CD14-positive monocyte (primary cell): ENCODE results near the gene CSF2. TPM values are rescaled to one million over a fixed set of nuclear protein-coding genes. Genes with fewer than 3 reads are reported as not detected.

ENCODE experiments used
- DNase-seq, 3 donors: peaks; one replicate each; pipeline ENCODE4 v3.0.0-alpha.2; 2011 to 2022
- H2AFZ ChIP-seq: 2 replicates; pipeline ENCODE4 v1.6.0; 2012; ENCODE audit warnings: mild to moderate bottlenecking, low read depth, low read length, inconsistent platforms; ENCODE audit not compliant: insufficient read depth, poor library complexity, severe bottlenecking
- H3K27ac ChIP-seq, 2 donors: 1 replicate in 1 of 2; 2 replicates in 1 of 2; pipeline ENCODE4 v1.5.1; 2012 to 2013; ENCODE audit warnings: low read length in 2 of 2, control low read depth in 1 of 2, inconsistent platforms in 1 of 2, low read depth in 1 of 2, mild to moderate bottlenecking in 1 of 2
- H3K27me3 ChIP-seq, 2 donors: one replicate each; pipeline versions ENCODE4 v1.6.0 to v1.6.1; 2011 to 2013; ENCODE audit warnings: low read length in 2 of 2; ENCODE audit not compliant: control insufficient read depth in 2 of 2, insufficient read depth in 2 of 2
- H3K36me3 ChIP-seq, 2 donors: replicated peaks in 1 of 2; 1 replicate in 1 of 2; 2 replicates in 1 of 2; pipeline versions ENCODE4 v1.5.1 to v1.6.1; 2012 to 2013; ENCODE audit warnings: low read length in 2 of 2, control low read depth in 1 of 2, inconsistent platforms in 1 of 2, mild to moderate bottlenecking in 1 of 2; ENCODE audit not compliant: insufficient read depth in 2 of 2, control insufficient read depth in 1 of 2
- H3K4me1 ChIP-seq, 2 donors: 1 replicate in 1 of 2; 2 replicates in 1 of 2; pipeline versions ENCODE4 v1.5.1 to v1.6.1; 2012 to 2013; ENCODE audit warnings: low read length in 2 of 2, control low read depth in 1 of 2, inconsistent platforms in 1 of 2, mild to moderate bottlenecking in 1 of 2, moderate library complexity in 1 of 2; ENCODE audit not compliant: insufficient read depth in 2 of 2, control insufficient read depth in 1 of 2
- H3K4me2 ChIP-seq: replicated peaks from 2 replicates; pipeline ENCODE3; 2012; ENCODE audit warnings: low read length, moderate library complexity, mild to moderate bottlenecking; ENCODE audit not compliant: poor library complexity, severe bottlenecking; ENCODE audit errors: extremely low read depth
- H3K4me3 ChIP-seq, 3 experiments: fragments of 200-600 bp in 1 of 3; sonication (generic) in 1 of 3; replicated peaks in 1 of 3; 1 replicate in 2 of 3; 2 replicates in 1 of 3; pipeline ENCODE4 v1.5.1; 2011 to 2013; ENCODE audit warnings: low read length in 3 of 3, mild to moderate bottlenecking in 3 of 3, control low read depth in 2 of 3, low read depth in 2 of 3, inconsistent platforms in 1 of 3, moderate library complexity in 1 of 3
- H3K79me2 ChIP-seq: 2 replicates; pipeline ENCODE4 v1.6.0; 2012; ENCODE audit warnings: mild to moderate bottlenecking, control low read depth, inconsistent platforms, low read length, moderate library complexity; ENCODE audit not compliant: insufficient read depth
- H3K9ac ChIP-seq: 2 replicates; pipeline ENCODE4 v1.6.0; 2017; ENCODE audit warnings: low read length, mild to moderate bottlenecking; ENCODE audit not compliant: insufficient read depth, poor library complexity, severe bottlenecking
- H3K9me3 ChIP-seq, 2 donors: replicated peaks in 1 of 2; 1 replicate in 1 of 2; 2 replicates in 1 of 2; pipeline versions ENCODE4 v1.5.1 to v1.6.1; 2012 to 2013; ENCODE audit warnings: low read length in 2 of 2, control low read depth in 1 of 2; ENCODE audit not compliant: control insufficient read depth in 1 of 2, insufficient read depth in 1 of 2
- H4K20me1 ChIP-seq: 2 replicates; pipeline ENCODE4 v1.6.0; 2012; ENCODE audit warnings: mild to moderate bottlenecking, low read length, control low read depth, moderate library complexity; ENCODE audit not compliant: insufficient read depth
- H3K27ac Mint-ChIP-seq, 7 donors: one replicate each; pipeline ENCODE4 v1.8.0; 2020; ENCODE audit warnings: mild to moderate bottlenecking in 7 of 7, mixed read lengths in 7 of 7, moderate library complexity in 6 of 7, inconsistent platforms in 2 of 7
- H3K27me3 Mint-ChIP-seq, 3 donors: one replicate each; pipeline ENCODE4 v1.8.0; 2021 to 2022; ENCODE audit warnings: low read depth in 3 of 3, mild to moderate bottlenecking in 3 of 3, mixed read lengths in 3 of 3, moderate library complexity in 3 of 3, inconsistent platforms in 1 of 3
- H3K36me3 Mint-ChIP-seq, 2 donors: one replicate each; pipeline ENCODE4 v1.8.0; 2020; ENCODE audit warnings: mixed read lengths in 2 of 2, inconsistent platforms in 1 of 2, mild to moderate bottlenecking in 1 of 2
- H3K4me1 Mint-ChIP-seq: one replicate; pipeline ENCODE4 v1.8.0; 2020; ENCODE audit warnings: mild to moderate bottlenecking, mixed read lengths
- H3K4me3 Mint-ChIP-seq, 2 donors: one replicate each; pipeline ENCODE4 v1.8.0; 2020; ENCODE audit warnings: mild to moderate bottlenecking in 2 of 2, mixed read lengths in 2 of 2, moderate library complexity in 1 of 2
- H3K9me3 Mint-ChIP-seq, 7 donors: one replicate each; pipeline ENCODE4 v1.8.0; 2020 to 2022; ENCODE audit warnings: mixed read lengths in 7 of 7, mild to moderate bottlenecking in 6 of 7, moderate library complexity in 6 of 7, inconsistent platforms in 2 of 7
- CTCF ChIP-seq: fragments of 200-600 bp; IDR thresholded peaks from one replicate; pipeline ENCODE4 v1.8.0; 2022; ENCODE audit warnings: antibody characterized with exemption, mild to moderate bottlenecking
- WGBS: methylation state at CpG from one replicate; pipeline ENCODE4 v1.1.5; 2013; ENCODE audit warnings: missing lambda C conversion rate; ENCODE audit not compliant: insufficient coverage; 5-methylcytosine and 5-hydroxymethylcytosine counted together
- intact Hi-C, 2 donors: fragments of 100-400 bp; cut with micrococcal nuclease; formaldehyde crosslinking; loops; one replicate each; pipeline versions ENCODE4 v1.15.0 to v1.15.1; 2023
- polyA plus RNA-seq, 3 donors: library from polyadenylated mRNA; depleted of rRNA in 1 of 3; unstranded in 2 of 3; stranded (reverse) in 1 of 3; fragments of 300-500 nt in 2 of 3; fragments of >200 nt in 1 of 3; fragmentation: Illumina TruSeq in 2 of 3; gene quantifications; 1 replicate in 2 of 3; 2 replicates in 1 of 3; pipeline ENCODE4 v1.2.3, GENCODE V29; 2012 to 2021

CSF2 gene
- polyA plus RNA-seq, 3 donors = not detected

GRCh38 chr5:132026516-132027008 lies 47.0 kb upstream of the CSF2 start:
- no peak overlapping the region for H3K4me3 Mint-ChIP-seq
- WGBS = 41% methylated on average over 3 of the region's 5 CpGs
- H4K20me1 ChIP-seq = no peaks in the 10 kb centered on the region
- no peaks in the 10 kb centered on the region for H3K36me3 Mint-ChIP-seq
- H3K9me3 ChIP-seq = no peaks in the 10 kb centered on the region
- H3K9ac ChIP-seq = no peak overlapping the region
- H3K79me2 ChIP-seq = no peaks in the 10 kb centered on the region
- no peak overlapping the region for H3K27ac ChIP-seq
- no peak for TF ChIP-seq CTCF
- H3K4me3 ChIP-seq = no peak overlapping the region
- H3K36me3 ChIP-seq = no peaks in the 10 kb centered on the region
- no peaks in the 10 kb centered on the region for H3K4me1 ChIP-seq
- peaks cover 5 to 6% (median 5%) of the 10 kb centered on the region in 3 donors for H3K27me3 Mint-ChIP-seq
- H3K27ac Mint-ChIP-seq = no peak overlapping the region
- peaks cover 0 to 3% of the 10 kb centered on the region in 2 donors for H3K27me3 ChIP-seq
- peaks cover 0 to 9% (median 0%) of the 10 kb centered on the region in 7 donors for H3K9me3 Mint-ChIP-seq
- intact Hi-C loops = no loop called here
- no peak overlapping the region for H2AFZ ChIP-seq
- H3K4me1 Mint-ChIP-seq = no peaks in the 10 kb centered on the region
- no peak overlapping the region for H3K4me2 ChIP-seq
- no peak for DNase-seq

- Mint-ChIP-seq H3K4me1 (no peaks in the 10 kb centered on the region), H3K4me3 (no peak overlapping the region), H3K36me3 (no peaks in the 10 kb centered on the region), H3K27ac (no peak overlapping the region), H3K27me3 (peaks cover 5 to 6% (median 5%) of the 10 kb centered on the region in 3 donors), H3K9me3 (peaks cover 0 to 10% (median 0%) of the 10 kb centered on the region in 7 donors)
- no peak for TF ChIP-seq CTCF
- Histone ChIP-seq H4K20me1 (no peaks in the 10 kb centered on the region), H3K79me2 (no peaks in the 10 kb centered on the region), H3K4me2 (no peak overlapping the region), H3K36me3 (no peaks in the 10 kb centered on the region), H3K27ac (no peak overlapping the region), H3K9ac (no peak overlapping the region), H3K4me3 (no peak overlapping the region), H3K27me3 (peaks cover 0 to 3% of the 10 kb centered on the region in 2 donors), H3K9me3 (no peaks in the 10 kb centered on the region), H3K4me1 (no peaks in the 10 kb centered on the region), H2AFZ (no peak overlapping the region)
- intact Hi-C loops = no loop called here
- DNase-seq = no peak
- 94% methylated on average over 2 of the region's 2 CpGs for WGBS
These were observed 46.6 kb upstream of the CSF2 start for GRCh38 chr5:132027027-132027426.
